ENCODE measurements around the gene KIAA1614.

DNA sequence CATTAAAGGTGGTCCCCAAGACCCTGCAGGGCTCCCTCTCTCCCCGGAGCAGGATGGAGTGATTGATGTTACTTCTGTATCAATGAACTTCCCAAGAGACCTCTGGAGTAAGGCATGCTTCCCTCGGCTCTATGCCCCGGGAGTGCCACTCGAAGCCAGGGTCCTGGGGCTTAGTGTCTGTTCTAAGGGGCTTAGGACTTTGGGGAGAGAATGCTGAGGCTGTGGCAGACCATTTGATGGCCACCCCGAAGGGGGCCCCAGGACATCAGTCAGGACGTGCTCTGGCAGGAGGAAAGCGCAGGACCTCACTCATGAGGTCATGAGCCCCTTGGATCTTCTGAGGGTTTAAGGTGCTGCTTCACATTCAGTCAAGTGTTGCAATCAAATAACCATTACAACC lies 7.5 kb downstream of the KIAA1614 start:
- TF ChIP-seq, protein P1, sequence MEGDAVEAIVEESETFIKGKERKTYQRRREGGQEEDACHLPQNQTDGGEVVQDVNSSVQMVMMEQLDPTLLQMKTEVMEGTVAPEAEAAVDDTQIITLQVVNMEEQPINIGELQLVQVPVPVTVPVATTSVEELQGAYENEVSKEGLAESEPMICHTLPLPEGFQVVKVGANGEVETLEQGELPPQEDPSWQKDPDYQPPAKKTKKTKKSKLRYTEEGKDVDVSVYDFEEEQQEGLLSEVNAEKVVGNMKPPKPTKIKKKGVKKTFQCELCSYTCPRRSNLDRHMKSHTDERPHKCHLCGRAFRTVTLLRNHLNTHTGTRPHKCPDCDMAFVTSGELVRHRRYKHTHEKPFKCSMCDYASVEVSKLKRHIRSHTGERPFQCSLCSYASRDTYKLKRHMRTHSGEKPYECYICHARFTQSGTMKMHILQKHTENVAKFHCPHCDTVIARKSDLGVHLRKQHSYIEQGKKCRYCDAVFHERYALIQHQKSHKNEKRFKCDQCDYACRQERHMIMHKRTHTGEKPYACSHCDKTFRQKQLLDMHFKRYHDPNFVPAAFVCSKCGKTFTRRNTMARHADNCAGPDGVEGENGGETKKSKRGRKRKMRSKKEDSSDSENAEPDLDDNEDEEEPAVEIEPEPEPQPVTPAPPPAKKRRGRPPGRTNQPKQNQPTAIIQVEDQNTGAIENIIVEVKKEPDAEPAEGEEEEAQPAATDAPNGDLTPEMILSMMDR (IDR thresholded peaks at IDR 0.05) = no peak
- TF ChIP-seq POLR2A (IDR thresholded peaks at IDR 0.05) = no peak
